GM23338 (cell line): ENCODE data around the gene TRAF3. TPM values are rescaled to one million over a fixed set of nuclear protein-coding genes. Genes with fewer than 3 reads are reported as not detected.

Source experiments
- ATAC-seq: fragments of 200-7000 bp; cut with Tn5 transposase; 3 replicates; pipeline ENCODE4 v1.9.1; 2020
- DNase-seq: peaks from one replicate; pipeline ENCODE4 v3.0.0-alpha.2; 2015; ENCODE audit warnings: low spot score
- H2AFZ ChIP-seq: fragments of 200-600 bp; sonication (generic); 2 replicates; pipeline ENCODE4 v1.8.0; 2016; ENCODE audit warnings: antibody characterized with exemption, mild to moderate bottlenecking, moderate library complexity
- H3F3A ChIP-seq: fragments of 200-600 bp; sonication (generic); replicated peaks from 2 replicates; pipeline ENCODE4 v1.8.0; 2017; ENCODE audit warnings: antibody characterized with exemption, mixed run types, low read depth
- H3K27ac ChIP-seq: fragments of 200-600 bp; sonication (generic); 2 replicates; pipeline ENCODE4 v1.6.1; 2016; ENCODE audit warnings: low read depth
- H3K27me3 ChIP-seq: fragments of 200-600 bp; sonication (generic); 2 replicates; pipeline ENCODE4 v1.8.0; 2016; ENCODE audit warnings: mild to moderate bottlenecking, mixed run types, moderate library complexity; ENCODE audit not compliant: insufficient read depth
- H3K36me3 ChIP-seq: fragments of 200-600 bp; sonication (generic); 2 replicates; pipeline ENCODE4 v1.8.0; 2016; ENCODE audit warnings: mild to moderate bottlenecking; ENCODE audit not compliant: insufficient read depth
- H3K4me1 ChIP-seq: fragments of 200-600 bp; sonication (generic); 2 replicates; pipeline ENCODE4 v1.8.0; 2016; ENCODE audit warnings: mild to moderate bottlenecking, moderate library complexity; ENCODE audit not compliant: insufficient read depth
- H3K4me2 ChIP-seq: fragments of 200-600 bp; sonication (generic); 2 replicates; pipeline ENCODE4 v1.7.1; 2017; ENCODE audit warnings: mixed run types
- H3K4me3 ChIP-seq: fragments of 200-600 bp; sonication (generic); 2 replicates; pipeline ENCODE4 v1.6.1; 2016; ENCODE audit warnings: mixed run types
- H3K79me2 ChIP-seq: fragments of 200-600 bp; sonication (generic); replicated peaks from 2 replicates; pipeline ENCODE4 v1.8.0; 2017; ENCODE audit warnings: mild to moderate bottlenecking; ENCODE audit not compliant: insufficient read depth
- H3K9me2 ChIP-seq: fragments of 200-600 bp; sonication (generic); 2 replicates; pipeline ENCODE4 v1.8.0; 2017; ENCODE audit not compliant: insufficient read depth
- H4K20me1 ChIP-seq: fragments of 200-600 bp; sonication (generic); replicated peaks from 2 replicates; pipeline ENCODE4 v1.8.0; 2017; ENCODE audit warnings: mild to moderate bottlenecking; ENCODE audit not compliant: insufficient read depth
- H3K27ac Mint-ChIP-seq: 2 replicates; pipeline ENCODE4 v1.8.0; 2020; ENCODE audit warnings: inconsistent platforms, mild to moderate bottlenecking, moderate library complexity, mixed read lengths
- H3K27me3 Mint-ChIP-seq: 3 replicates; pipeline ENCODE4 v1.8.0; 2022; ENCODE audit warnings: low read depth, mild to moderate bottlenecking, moderate library complexity, mixed read lengths, inconsistent platforms; ENCODE audit not compliant: insufficient read depth, poor library complexity
- H3K36me3 Mint-ChIP-seq: 3 replicates; pipeline ENCODE4 v1.8.0; 2021; ENCODE audit warnings: low read depth, mild to moderate bottlenecking, inconsistent platforms, moderate library complexity, mixed read lengths
- H3K4me1 Mint-ChIP-seq: 3 replicates; pipeline ENCODE4 v1.8.0; 2020; ENCODE audit warnings: mild to moderate bottlenecking, inconsistent platforms, mixed read lengths
- H3K4me3 Mint-ChIP-seq: 3 replicates; pipeline ENCODE4 v1.8.0; 2021; ENCODE audit warnings: moderate library complexity, mild to moderate bottlenecking, inconsistent platforms, mixed read lengths
- H3K9me3 Mint-ChIP-seq: 3 replicates; pipeline ENCODE4 v1.8.0; 2020; ENCODE audit warnings: moderate library complexity, mild to moderate bottlenecking, inconsistent platforms, mixed read lengths
- CREB1 ChIP-seq: fragments of 250-450 bp; sonication (Bioruptor Pico); IDR thresholded peaks from 2 replicates; pipeline ENCODE4 v1.5.0; 2020; ENCODE audit warnings: low read depth, mild to moderate bottlenecking, moderate library complexity
- ETS1 ChIP-seq: IDR thresholded peaks from 2 replicates; pipeline ENCODE4 v1.6.1; 2016; ENCODE audit warnings: antibody characterized with exemption
- JUNB ChIP-seq: IDR thresholded peaks from one replicate; pipeline ENCODE4 v1.6.1; 2016; ENCODE audit warnings: antibody characterized with exemption; ENCODE audit not compliant: unreplicated experiment
- POLR2AphosphoS5 ChIP-seq: IDR thresholded peaks from 2 replicates; pipeline ENCODE4 v1.6.1; 2016; ENCODE audit warnings: antibody characterized with exemption, low read depth
- STAT1 ChIP-seq: IDR thresholded peaks from one replicate; pipeline ENCODE4 v1.6.1; 2016; ENCODE audit warnings: antibody characterized with exemption; ENCODE audit not compliant: unreplicated experiment
- ZNF114 ChIP-seq: fragments of 250-450 bp; sonication (Bioruptor Pico); IDR thresholded peaks from 2 replicates; pipeline ENCODE4 v1.5.0; 2020; ENCODE audit warnings: mild to moderate bottlenecking, moderate library complexity
- ZNF331 ChIP-seq: fragments of 250-450 bp; sonication (Bioruptor Pico); IDR thresholded peaks from 2 replicates; pipeline ENCODE4 v1.5.0; 2020; ENCODE audit warnings: low read depth, mild to moderate bottlenecking, moderate library complexity
- ZNF462 ChIP-seq: fragments of 250-450 bp; sonication (Bioruptor Pico); IDR thresholded peaks from 2 replicates; pipeline ENCODE4 v1.5.0; 2020; ENCODE audit warnings: mild to moderate bottlenecking, moderate library complexity
- polyA plus RNA-seq: library from polyadenylated mRNA; unstranded; fragments of >200 nt; fragmentation: Nextera tagmentation; extraction: Ambion mirVana; gene quantifications from 2 replicates; pipeline ENCODE4 v1.2.1, GENCODE V29; 2016
- total RNA-seq: library from RNA; depleted of rRNA; stranded (reverse); fragments of >200 nt; shearing (Covaris generic); gene quantifications from 2 replicates; pipeline ENCODE4 v1.2.3, GENCODE V29; 2014

TRAF3 gene
- total and polyA plus RNA-seq, 2 experiments from 2014 or later = 3.7 to 9.3 TPM

- no peak for TF ChIP-seq ZNF462 (CRISPR knock-in tag)
Observed at GRCh38 chr14:102778338-102779083, 1.3 kb downstream of the TRAF3 start (continued).

- H3K79me2 ChIP-seq = peaks cover 51% of the 10 kb centered on the region
- ATAC-seq = no peak
- no peaks in the 10 kb centered on the region for H3K36me3 Mint-ChIP-seq
- no peak for TF ChIP-seq STAT1
- TF ChIP-seq ZNF462 (CRISPR knock-in tag) = no peak
- TF ChIP-seq ZNF114 (CRISPR knock-in tag) = no peak
- TF ChIP-seq POLR2AphosphoS5 = no peak
- TF ChIP-seq ETS1 = no peak
- TF ChIP-seq CREB1 = no peak
- no peak for TF ChIP-seq JUNB
- TF ChIP-seq ZNF331 (CRISPR knock-in tag) = no peak
Observed at GRCh38 chr14:102779084-102779462, 1.8 kb downstream of the TRAF3 start.

More at GRCh38 chr14:102779084-102779462, 1.8 kb downstream of the TRAF3 start:
- Histone ChIP-seq H3K36me3 (no peaks in the 10 kb centered on the region), H3K4me2 (peak overlapping the region; percentile 98), H3K4me3 (peak overlapping the region; percentile 85), H3K4me1 (peaks cover 30% of the 10 kb centered on the region), H4K20me1 (no peaks in the 10 kb centered on the region), H3K27me3 (peaks cover 15% of the 10 kb centered on the region), H3K9me2 (no peaks in the 10 kb centered on the region), H3F3A (peaks cover 16% of the 10 kb centered on the region), H3K27ac (no peak overlapping the region), H2AFZ (no peak overlapping the region)
- Mint-ChIP-seq H3K4me1 (peaks cover 31% of the 10 kb centered on the region), H3K27me3 (peaks cover 18% of the 10 kb centered on the region), H3K4me3 (peak overlapping the region; percentile 77), H3K27ac (no peak overlapping the region), H3K9me3 (no peaks in the 10 kb centered on the region)
- no peak for DNase-seq
